BE2C (cell line): Measurements from ENCODE around the gene CPT1C.
A peak's percentile ranks its signal among the peaks of the same experiment; 100 is the strongest.

Experiments used
- DNase-seq: peaks from one replicate; pipeline ENCODE4 v3.0.0-alpha.2; 2020
- H3K27me3 ChIP-seq: fragments of 250-450 bp; sonication (Bioruptor Pico); 2 replicates; pipeline ENCODE4 v1.5.1; 2020; ENCODE audit warnings: mild to moderate bottlenecking
- H3K36me3 ChIP-seq: fragments of 250-450 bp; sonication (Bioruptor Pico); 2 replicates; pipeline ENCODE4 v1.5.1; 2020; ENCODE audit warnings: mild to moderate bottlenecking
- H3K4me1 ChIP-seq: fragments of 250-450 bp; sonication (Bioruptor Pico); 2 replicates; pipeline ENCODE4 v1.5.1; 2020
- H3K4me3 ChIP-seq: 2 replicates; pipeline ENCODE4 v1.5.1; 2011; ENCODE audit warnings: low read depth, low read length
- H3K9me3 ChIP-seq: fragments of 250-450 bp; sonication (Bioruptor Pico); 2 replicates; pipeline ENCODE4 v1.5.1; 2020
- CTCF ChIP-seq: IDR thresholded peaks from 2 replicates; pipeline ENCODE4 v1.5.1; 2012; ENCODE audit warnings: mild to moderate bottlenecking, low read depth, low read length

Gene CPT1C

GRCh38 chr19:49672131-49672919 lies 18.6 kb upstream of the CPT1C start:
- Histone ChIP-seq H3K4me3 (peak overlapping the region; percentile 58), H3K4me1 (no peaks in the 10 kb centered on the region), H3K27me3 (no peaks in the 10 kb centered on the region), H3K36me3 (0 out of 2 replicates have a peak, but pooled peaks cover 5% of the 10 kb centered on the region), H3K9me3 (no peaks in the 10 kb centered on the region)
- TF ChIP-seq CTCF: peak; percentile 88
- DNase-seq: peak; percentile 88

GRCh38 chr19:49676136-49676783 lies 14.7 kb upstream of the CPT1C start:
- no peaks in the 10 kb centered on the region for H3K9me3 ChIP-seq
- TF ChIP-seq CTCF: no peak
- H3K27me3 ChIP-seq: no peaks in the 10 kb centered on the region
- H3K4me3 ChIP-seq: peak overlapping the region; percentile 98
- peaks cover 12% of the 10 kb centered on the region for H3K36me3 ChIP-seq
- peak; percentile 84 for DNase-seq
- H3K4me1 ChIP-seq: peaks cover 12% of the 10 kb centered on the region

- no peaks in the 10 kb centered on the region for H3K27me3 ChIP-seq
- peaks cover 18% of the 10 kb centered on the region for H3K36me3 ChIP-seq
- peak overlapping the region; percentile 98 for H3K4me3 ChIP-seq
- peaks cover 12% of the 10 kb centered on the region for H3K4me1 ChIP-seq
- peak; percentile 99 for DNase-seq
- no peak for TF ChIP-seq CTCF
- H3K9me3 ChIP-seq: no peaks in the 10 kb centered on the region
Observed at GRCh38 chr19:49676784-49677230, 14.1 kb upstream of the CPT1C start.

- peak; percentile 79 for DNase-seq
- Histone ChIP-seq H3K27me3 (no peaks in the 10 kb centered on the region), H3K4me1 (peaks cover 12% of the 10 kb centered on the region), H3K9me3 (no peaks in the 10 kb centered on the region), H3K36me3 (peaks cover 23% of the 10 kb centered on the region), H3K4me3 (peak within 1 kb of the TSS; percentile 98)
- no peak for TF ChIP-seq CTCF
Observed at GRCh38 chr19:49677231-49677900, 13.6 kb upstream of the CPT1C start, which contains the start of gene PRMT1. Gene PRMT1 (plus strand): TSS chr19:49677271. CDS start chr19:49677281, 10 bp downstream.

- peak overlapping the region; percentile 98 for H3K4me3 ChIP-seq
- H3K9me3 ChIP-seq: no peaks in the 10 kb centered on the region
- peaks cover 30% of the 10 kb centered on the region for H3K36me3 ChIP-seq
- DNase-seq: peak; percentile 90
- no peaks in the 10 kb centered on the region for H3K27me3 ChIP-seq
- peak; percentile 71 for TF ChIP-seq CTCF
- peaks cover 12% of the 10 kb centered on the region for H3K4me1 ChIP-seq
Observed at GRCh38 chr19:49677901-49678674, 12.8 kb upstream of the CPT1C start.
